HG02852 (cell line): ENCODE measurements around the gene TNFRSF25.

Experiments
- ATAC-seq: cut with Tn5 transposase; IDR thresholded peaks from one replicate; pipeline ENCODE4 v1.9.1; 2021; ENCODE audit warnings: mild to moderate bottlenecking, moderate library complexity; ENCODE audit not compliant: unreplicated experiment

TNFRSF25 gene

DNA sequence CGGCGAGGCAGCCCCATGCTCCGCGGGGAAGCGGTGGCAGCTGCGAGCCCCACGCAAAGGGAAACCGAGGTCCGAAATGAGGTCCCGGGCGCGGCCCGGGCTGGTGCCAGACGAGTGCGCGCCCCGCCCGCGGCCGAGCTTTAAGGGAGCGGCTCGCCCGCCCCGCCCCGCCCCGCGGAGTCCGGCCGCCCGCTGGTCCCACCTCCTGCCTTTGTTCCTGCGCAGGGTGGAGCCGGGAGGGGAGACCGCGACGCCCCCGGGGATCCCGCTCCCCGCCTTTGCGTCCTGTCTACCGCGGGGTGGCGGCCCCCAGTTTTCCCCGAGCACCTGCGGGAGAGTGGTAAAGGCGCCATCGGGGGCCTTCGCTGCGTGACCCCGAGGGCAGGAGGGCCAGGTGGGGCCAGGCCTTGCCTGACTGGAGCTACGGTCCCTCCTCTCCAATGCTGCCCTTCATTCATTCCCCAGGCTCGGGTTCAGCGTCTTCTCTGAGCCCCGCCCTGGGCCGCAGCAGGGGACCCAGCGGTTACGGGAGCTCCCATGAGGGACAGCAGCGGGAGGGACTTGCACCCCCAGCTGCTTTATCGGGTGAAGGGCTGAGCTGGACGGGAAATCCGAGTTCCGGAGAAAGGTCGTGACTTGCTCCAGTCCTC is 46.0 kb downstream of the TNFRSF25 start, which contains the start of gene HES2:
Gene HES2, minus strand, starts transcription at position 116 of the 650 bp plus-strand sequence. Its CDS starts 99 bp downstream, at position 17.
- no peak for ATAC-seq

DNA sequence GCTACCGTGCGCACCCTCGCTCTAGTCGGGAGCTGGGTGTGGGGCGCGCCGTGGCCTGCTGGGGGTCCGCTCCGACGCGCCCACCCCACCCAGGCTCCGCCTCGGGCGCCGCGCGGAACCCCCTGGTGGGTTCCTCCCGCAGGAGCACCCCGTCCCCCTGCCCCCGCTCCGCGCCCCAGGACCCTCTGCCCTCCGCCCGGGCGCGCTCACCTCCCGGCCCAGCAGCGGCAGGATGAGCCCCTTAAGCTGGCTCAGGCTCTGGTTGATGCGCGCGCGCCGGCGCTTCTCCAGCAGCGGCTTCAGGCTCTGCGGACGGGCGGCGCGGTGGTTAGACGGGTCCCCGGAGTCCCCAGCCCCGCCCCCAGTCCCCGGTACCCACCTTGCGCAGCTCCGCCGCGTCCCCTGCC is 46.6 kb downstream of the TNFRSF25 start:
- ATAC-seq: no peak

DNA sequence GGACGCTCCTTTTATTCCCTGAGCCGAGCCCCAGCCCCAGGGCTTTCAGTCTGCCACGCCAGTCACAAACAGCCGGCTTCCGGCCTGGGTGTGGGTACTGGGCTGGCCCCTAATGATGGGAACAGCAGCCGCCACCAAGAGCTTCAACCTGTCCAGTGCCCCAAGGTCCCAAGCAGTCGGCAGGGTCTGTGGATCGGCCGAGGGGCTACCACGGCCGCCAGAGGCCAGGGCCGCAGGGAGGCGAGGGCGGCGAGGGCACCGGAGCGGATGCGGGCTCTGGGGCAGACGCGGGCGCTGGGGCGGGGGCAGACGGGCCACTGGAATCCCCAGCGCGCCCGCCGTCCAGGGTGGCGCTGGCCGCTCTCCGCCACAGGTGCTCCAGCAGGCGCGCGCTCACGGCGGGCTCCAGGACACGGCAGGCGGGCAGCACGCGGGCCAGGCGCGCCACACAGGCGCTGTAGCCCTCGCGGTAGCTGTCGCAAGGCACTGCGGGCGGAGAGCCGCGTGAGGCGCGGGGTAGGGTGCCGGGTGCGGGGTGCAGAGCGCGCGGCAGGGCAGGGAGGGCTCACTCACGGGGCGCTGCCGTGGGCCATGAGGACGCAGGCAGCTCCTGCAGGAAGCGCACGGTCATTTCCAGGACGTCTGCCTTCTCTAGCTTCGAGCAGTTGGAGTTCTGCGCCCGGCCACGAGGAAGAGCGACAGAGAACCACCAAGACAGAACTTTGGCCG is 47.1 kb downstream of the TNFRSF25 start:
- ATAC-seq: no peak

GRCh38 chr1:6417961-6418667 is 47.9 kb downstream of the TNFRSF25 start:
- no peak for ATAC-seq

- ATAC-seq: no peak
Observed at GRCh38 chr1:6416906-6417305, 49.1 kb downstream of the TNFRSF25 start.

DNA sequence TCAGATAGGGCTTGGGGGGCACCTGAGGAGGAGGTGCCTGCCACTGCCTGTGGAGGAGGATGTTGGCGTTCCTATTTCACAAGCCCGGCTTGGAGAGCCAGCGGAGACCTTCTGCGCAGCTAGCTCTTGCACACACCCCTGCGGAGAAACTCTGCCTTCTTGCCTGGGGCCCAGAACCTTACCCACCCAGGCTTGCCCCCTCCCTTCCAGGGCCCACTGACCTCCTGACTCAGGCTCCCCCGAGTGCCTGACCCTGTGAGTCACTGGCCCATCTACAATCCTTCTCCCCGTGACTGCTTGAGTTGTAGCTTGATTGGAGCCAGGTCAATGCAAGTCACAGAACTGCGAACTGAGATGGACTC is 49.7 kb downstream of the TNFRSF25 start:
- no peak for ATAC-seq

DNA sequence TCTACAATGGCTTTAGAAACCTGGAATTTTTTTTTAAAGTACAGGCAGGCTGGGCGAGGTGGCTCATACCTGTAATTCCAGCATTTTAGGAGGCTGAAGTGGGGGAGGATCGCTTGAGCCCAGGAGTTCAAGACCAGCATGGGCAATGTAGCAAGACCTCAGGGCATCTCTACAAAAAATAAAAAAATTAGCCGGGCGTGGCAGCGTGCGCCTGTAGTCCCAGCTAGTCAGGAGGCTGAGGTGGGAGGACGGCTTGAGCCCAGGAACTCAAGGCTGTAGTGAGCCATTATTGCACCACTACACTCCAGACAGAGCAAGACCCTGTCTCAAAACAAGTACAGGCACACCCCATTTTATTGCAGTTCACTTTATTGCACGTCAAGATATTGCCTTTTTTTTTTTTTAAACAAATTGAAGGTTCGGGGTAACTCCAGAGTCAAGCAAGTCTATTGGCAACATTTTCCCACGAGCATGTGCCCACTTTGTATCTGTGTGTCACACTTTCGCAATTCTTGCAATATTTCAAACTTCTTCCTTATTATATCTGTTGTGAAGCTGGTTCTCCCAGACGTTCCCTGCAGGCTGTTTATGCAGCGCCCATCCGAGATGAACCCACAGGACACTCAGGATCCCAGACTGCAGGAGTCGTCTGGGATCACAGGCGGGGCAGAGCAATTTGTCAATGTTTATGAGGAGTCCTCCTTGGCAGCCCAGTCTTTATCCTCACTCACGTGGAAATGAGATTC is 50.9 kb downstream of the TNFRSF25 start:
- no peak for ATAC-seq

GRCh38 chr1:6414443-6414844 is 51.5 kb downstream of the TNFRSF25 start:
- ATAC-seq: peak; percentile 77

DNA sequence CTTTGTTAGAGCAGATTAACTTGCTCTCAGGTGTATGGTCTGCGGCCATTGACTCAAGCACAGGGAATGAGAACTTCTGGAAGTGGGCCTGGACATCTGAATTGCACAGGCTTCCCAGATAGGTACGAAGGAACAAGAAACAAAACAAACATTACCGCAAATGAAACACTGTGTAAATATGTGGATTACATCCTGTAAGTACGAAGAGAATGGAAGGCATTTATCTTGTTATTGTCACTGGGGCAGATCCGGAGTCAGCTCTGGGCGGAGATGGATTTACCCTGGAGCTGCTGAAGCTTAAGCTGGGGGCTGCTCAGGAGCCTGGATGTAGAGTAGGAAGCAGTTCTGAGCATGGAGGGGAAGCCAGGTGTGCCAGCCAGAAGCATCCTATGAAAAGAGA is 53.1 kb downstream of the TNFRSF25 start:
- ATAC-seq: no peak
